ENCODE data around the gene GABRG3. TPM values are rescaled to one million over a fixed set of nuclear protein-coding genes. Genes with fewer than 3 reads are reported as not detected.

The GABRG3 gene
- total and polyA plus RNA-seq, 2 of the 4 experiments (the other 2 are of a cell fraction) = not detected

DNA sequence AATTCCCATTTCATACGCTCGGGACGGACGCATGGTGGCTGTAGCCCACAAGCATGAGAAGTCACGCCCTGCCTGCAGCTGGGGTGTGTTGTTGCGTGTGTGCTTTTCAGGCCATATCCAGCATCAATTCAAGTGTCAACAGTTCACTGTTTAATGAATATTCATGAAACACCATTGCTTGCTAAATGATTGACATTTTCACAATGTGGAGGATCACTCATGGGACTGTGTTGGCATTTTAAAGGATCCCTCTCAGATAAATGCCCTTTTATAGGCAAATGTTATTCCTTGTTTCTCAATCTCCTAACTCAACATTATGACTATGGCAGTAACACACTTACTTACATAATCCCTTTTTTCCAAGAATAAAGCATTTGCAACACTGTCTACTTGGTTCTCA, 511.3 kb downstream of the GABRG3 start:
- Histone ChIP-seq H3K18ac (ENCODE audit: low read depth, low read length) (no peak overlapping the region), H4K8ac (ENCODE audit: low read depth in 2 of 2, low read length in 2 of 2) (no peak overlapping the region), H2AK5ac (ENCODE audit: low read depth, low read length) (no peak overlapping the region), H2BK5ac (ENCODE audit: low read depth, low read length, poor library complexity, severe bottlenecking) (no peak overlapping the region), H3K36me3 (ENCODE audit: control insufficient read depth, insufficient read depth, low read length) (no peaks in the 10 kb centered on the region), H3K9me3 (ENCODE audit: control insufficient read depth, insufficient read depth, low read length) (peaks cover 14% of the 10 kb centered on the region), H3K9me1 (ENCODE audit: insufficient read depth, low read length) (no peaks in the 10 kb centered on the region), H3K79me1 (ENCODE audit: low read depth in 1 of 2, low read length in 2 of 2) (no peaks in the 10 kb centered on the region), H2AFZ (replicated peaks; ENCODE audit: low read length, poor library complexity) (no peak overlapping the region), H4K20me1 (ENCODE audit: insufficient read depth, low read length) (no peaks in the 10 kb centered on the region), H3K56ac (ENCODE audit: extremely low read depth, insufficient read depth, low read length) (no peak overlapping the region), H4K91ac (ENCODE audit: insufficient read depth, low read depth, low read length) (no peak overlapping the region), H2BK15ac (ENCODE audit: low read depth, low read length) (no peak overlapping the region), H3K23ac (ENCODE audit: low read depth, low read length) (no peak overlapping the region), H2BK120ac (ENCODE audit: low read depth, low read length) (no peak overlapping the region), H3K9ac (ENCODE audit: low read depth, low read length) (no peak overlapping the region), H3K27me3 (ENCODE audit: control insufficient read depth, insufficient read depth, low read length) (no peaks in the 10 kb centered on the region), H4K5ac (ENCODE audit: low read depth, low read length) (no peak overlapping the region), H3K14ac (replicated peaks; ENCODE audit: low read depth, low read length) (no peak overlapping the region), H3K4me1 (ENCODE audit: control insufficient read depth, insufficient read depth, low read length) (no peaks in the 10 kb centered on the region), H2AK9ac (replicated peaks; ENCODE audit: low read depth, low read length, poor library complexity) (no peak overlapping the region), H2BK20ac (ENCODE audit: low read depth, low read length) (no peak overlapping the region), H3K4me2 (ENCODE audit: low read depth, low read length) (no peak overlapping the region), H3K4ac (ENCODE audit: low read depth, low read length) (no peak overlapping the region), H3K4me3 (ENCODE audit: insufficient read depth, low read depth, low read length) (no peak overlapping the region), H3K27ac (ENCODE audit: insufficient read depth, low read length) (no peak overlapping the region)
- WGBS, 2 experiments (ENCODE audit: extremely low coverage in 2 of 2, insufficient read length in 1 of 2) = no CpG with 5 or more reads among the region's 6 CpGs
- ChIA-PET CTCF (no interaction called here), POLR2A (ENCODE audit: unreplicated experiment) (no interaction called here)
- intact Hi-C loops (cut with micrococcal nuclease) (no loop called here), in situ Hi-C loops (cut with MboI; ENCODE audit: low sequenced_read_pairs) (no loop called here), dilution Hi-C loops (cut with HindIII; ENCODE audit: low sequenced_read_pairs, unreplicated experiment) (no loop called here)
- TF ChIP-seq, protein P1, sequence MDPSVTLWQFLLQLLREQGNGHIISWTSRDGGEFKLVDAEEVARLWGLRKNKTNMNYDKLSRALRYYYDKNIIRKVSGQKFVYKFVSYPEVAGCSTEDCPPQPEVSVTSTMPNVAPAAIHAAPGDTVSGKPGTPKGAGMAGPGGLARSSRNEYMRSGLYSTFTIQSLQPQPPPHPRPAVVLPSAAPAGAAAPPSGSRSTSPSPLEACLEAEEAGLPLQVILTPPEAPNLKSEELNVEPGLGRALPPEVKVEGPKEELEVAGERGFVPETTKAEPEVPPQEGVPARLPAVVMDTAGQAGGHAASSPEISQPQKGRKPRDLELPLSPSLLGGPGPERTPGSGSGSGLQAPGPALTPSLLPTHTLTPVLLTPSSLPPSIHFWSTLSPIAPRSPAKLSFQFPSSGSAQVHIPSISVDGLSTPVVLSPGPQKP (IDR thresholded peaks at IDR 0.05; ENCODE audit: borderline replicate concordance, low read depth, low read length) = no peak
- TF ChIP-seq POLR2A (IDR thresholded peaks at IDR 0.05; ENCODE audit: low read depth, low read length) = no peak
- no peak for TF ChIP-seq MAZ (IDR thresholded peaks at IDR 0.05; ENCODE audit: borderline replicate concordance, low read depth, low read length)
- TF ChIP-seq MXI1 (IDR thresholded peaks at IDR 0.05; ENCODE audit: borderline replicate concordance, low read depth, low read length) = no peak
- no peak for TF ChIP-seq RFX5 (IDR thresholded peaks at IDR 0.05; ENCODE audit: low read depth, low read length)
- no peak for TF ChIP-seq BHLHE40 (IDR thresholded peaks at IDR 0.05; ENCODE audit: low read depth, low read length)
- no peak for TF ChIP-seq FOS (IDR thresholded peaks at IDR 0.05; ENCODE audit: low read depth, low read length)
- no peak for TF ChIP-seq SMC3 (IDR thresholded peaks at IDR 0.05; ENCODE audit: low read depth, low read length)
- no peak for TF ChIP-seq CHD1 (IDR thresholded peaks at IDR 0.05; ENCODE audit: low read depth, low read length)
- no peak for TF ChIP-seq CEBPB (IDR thresholded peaks at IDR 0.05; ENCODE audit: low read depth, low read length)
- TF ChIP-seq RCOR1 (IDR thresholded peaks at IDR 0.05; ENCODE audit: insufficient replicate concordance, low read length) = no peak
- TF ChIP-seq, protein P2, sequence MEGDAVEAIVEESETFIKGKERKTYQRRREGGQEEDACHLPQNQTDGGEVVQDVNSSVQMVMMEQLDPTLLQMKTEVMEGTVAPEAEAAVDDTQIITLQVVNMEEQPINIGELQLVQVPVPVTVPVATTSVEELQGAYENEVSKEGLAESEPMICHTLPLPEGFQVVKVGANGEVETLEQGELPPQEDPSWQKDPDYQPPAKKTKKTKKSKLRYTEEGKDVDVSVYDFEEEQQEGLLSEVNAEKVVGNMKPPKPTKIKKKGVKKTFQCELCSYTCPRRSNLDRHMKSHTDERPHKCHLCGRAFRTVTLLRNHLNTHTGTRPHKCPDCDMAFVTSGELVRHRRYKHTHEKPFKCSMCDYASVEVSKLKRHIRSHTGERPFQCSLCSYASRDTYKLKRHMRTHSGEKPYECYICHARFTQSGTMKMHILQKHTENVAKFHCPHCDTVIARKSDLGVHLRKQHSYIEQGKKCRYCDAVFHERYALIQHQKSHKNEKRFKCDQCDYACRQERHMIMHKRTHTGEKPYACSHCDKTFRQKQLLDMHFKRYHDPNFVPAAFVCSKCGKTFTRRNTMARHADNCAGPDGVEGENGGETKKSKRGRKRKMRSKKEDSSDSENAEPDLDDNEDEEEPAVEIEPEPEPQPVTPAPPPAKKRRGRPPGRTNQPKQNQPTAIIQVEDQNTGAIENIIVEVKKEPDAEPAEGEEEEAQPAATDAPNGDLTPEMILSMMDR (conservative IDR thresholded peaks at IDR 0.05; ENCODE audit: low read depth, low read length) = no peak
- no peak for TF ChIP-seq RAD21 (IDR thresholded peaks at IDR 0.05; ENCODE audit: low read length)
- TF ChIP-seq NFE2L2 (IDR thresholded peaks at IDR 0.05; ENCODE audit: low read depth, low read length) = no peak
- TF ChIP-seq, protein P3, sequence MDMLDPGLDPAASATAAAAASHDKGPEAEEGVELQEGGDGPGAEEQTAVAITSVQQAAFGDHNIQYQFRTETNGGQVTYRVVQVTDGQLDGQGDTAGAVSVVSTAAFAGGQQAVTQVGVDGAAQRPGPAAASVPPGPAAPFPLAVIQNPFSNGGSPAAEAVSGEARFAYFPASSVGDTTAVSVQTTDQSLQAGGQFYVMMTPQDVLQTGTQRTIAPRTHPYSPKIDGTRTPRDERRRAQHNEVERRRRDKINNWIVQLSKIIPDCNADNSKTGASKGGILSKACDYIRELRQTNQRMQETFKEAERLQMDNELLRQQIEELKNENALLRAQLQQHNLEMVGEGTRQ (IDR thresholded peaks at IDR 0.05; ENCODE audit: low read depth, low read length) = no peak
- no peak for TF ChIP-seq MAFK (IDR thresholded peaks at IDR 0.05; ENCODE audit: low read depth, low read length)
- no peak for ATAC-seq (ENCODE audit: low read depth)
- no peak for DNase-seq
- no TSS peak for BruUV-seq (replicated peaks)

Measured in IMR-90 (cell line).